Fibroblast of mammary gland (primary cell): ENCODE results near the gene GPR173.

Experiments
- DNase-seq: peaks from one replicate; pipeline ENCODE4 v3.0.0-alpha.2; 2010; ENCODE audit warnings: low read depth
- H3K4me3 ChIP-seq: 2 replicates; pipeline ENCODE4 v1.5.1; 2011; ENCODE audit warnings: low read depth, mild to moderate bottlenecking, low read length, moderate library complexity; ENCODE audit not compliant: control insufficient read depth
- TF ChIP-seq, protein P1 (sequence below): conservative IDR thresholded peaks from 2 replicates; pipeline ENCODE4 v1.5.1; 2011; ENCODE audit warnings: low read depth, low read length, inconsistent platforms; ENCODE audit not compliant: control insufficient read depth, insufficient read depth

GPR173 gene

DNA sequence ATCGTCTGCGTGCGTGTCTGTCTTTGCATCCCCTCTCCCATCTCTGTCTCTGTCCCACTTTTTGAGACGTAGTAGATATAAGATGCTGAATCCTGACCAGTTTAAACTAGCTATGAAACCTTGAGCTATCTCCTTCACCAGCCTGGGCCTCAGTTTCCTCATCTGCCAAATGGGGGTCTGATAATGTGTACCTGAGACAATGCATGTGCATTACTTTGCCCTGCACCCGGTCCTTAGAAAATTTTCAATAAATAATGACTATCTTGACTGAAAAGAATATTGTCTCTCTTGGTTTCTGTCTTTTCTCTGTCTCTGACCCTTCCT lies 46.0 kb downstream of the GPR173 start:
- TF ChIP-seq, protein P1, sequence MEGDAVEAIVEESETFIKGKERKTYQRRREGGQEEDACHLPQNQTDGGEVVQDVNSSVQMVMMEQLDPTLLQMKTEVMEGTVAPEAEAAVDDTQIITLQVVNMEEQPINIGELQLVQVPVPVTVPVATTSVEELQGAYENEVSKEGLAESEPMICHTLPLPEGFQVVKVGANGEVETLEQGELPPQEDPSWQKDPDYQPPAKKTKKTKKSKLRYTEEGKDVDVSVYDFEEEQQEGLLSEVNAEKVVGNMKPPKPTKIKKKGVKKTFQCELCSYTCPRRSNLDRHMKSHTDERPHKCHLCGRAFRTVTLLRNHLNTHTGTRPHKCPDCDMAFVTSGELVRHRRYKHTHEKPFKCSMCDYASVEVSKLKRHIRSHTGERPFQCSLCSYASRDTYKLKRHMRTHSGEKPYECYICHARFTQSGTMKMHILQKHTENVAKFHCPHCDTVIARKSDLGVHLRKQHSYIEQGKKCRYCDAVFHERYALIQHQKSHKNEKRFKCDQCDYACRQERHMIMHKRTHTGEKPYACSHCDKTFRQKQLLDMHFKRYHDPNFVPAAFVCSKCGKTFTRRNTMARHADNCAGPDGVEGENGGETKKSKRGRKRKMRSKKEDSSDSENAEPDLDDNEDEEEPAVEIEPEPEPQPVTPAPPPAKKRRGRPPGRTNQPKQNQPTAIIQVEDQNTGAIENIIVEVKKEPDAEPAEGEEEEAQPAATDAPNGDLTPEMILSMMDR: no peak
- no peak for DNase-seq
- H3K4me3 ChIP-seq: peak overlapping the region; percentile 60

GRCh38 chrX:53095796-53096195 lies 47.2 kb downstream of the GPR173 start:
- H3K4me3 ChIP-seq: no peak overlapping the region
- TF ChIP-seq, protein P1: no peak
- no peak for DNase-seq

DNA sequence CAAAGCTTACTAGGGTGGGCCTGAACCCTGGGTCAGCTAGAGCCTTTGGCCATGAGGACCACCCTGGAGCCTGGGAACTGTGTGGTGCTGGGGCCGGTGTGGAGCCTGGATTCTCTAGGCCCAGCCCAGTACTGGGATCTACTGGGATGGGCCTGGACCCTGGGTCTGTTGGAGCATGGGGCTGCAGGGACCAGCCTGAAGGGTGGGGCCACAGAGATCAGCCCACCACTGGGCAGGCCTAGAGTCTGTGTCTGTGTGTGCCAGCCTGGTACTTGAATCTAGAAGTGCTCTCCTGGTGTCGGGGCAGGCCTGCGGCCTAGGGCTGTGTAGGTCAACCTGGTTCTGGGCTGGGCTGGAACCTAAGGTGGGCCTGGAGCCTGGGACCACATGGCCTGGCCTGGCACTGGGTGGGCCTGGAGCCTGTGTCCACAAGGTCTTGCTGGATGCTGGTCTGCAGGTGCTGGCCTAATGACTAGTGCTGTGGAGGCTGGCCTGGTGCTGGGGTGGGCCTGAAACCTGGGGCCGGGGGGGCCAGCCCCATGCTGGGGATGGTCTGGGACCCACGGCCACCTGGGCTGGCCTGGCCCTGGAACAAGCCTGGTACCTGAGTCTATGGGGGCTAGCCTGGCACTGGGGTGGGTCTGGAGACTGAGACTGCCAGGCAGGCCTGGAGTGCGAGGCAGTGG lies 66.4 kb downstream of the GPR173 start:
- TF ChIP-seq, protein P1: no peak
- DNase-seq: no peak
- no peak overlapping the region for H3K4me3 ChIP-seq

DNA sequence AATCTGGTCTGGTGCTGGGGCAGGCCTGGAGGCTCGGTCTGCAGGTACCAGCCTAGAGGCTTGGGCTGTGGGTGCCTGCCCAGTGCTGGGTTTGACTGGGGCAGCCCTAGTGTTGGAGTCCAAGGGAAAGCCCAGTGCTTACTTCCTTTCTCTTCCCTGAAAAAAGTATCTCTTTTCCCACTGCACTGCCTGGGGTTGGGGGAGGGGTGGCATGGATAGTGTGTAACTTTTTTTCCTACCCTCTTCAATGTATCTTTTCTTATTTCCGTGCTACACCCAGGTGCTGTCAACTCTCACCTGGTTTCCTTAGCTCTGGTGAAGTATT lies 66.9 kb downstream of the GPR173 start:
- DNase-seq: no peak
- H3K4me3 ChIP-seq: no peak overlapping the region
- TF ChIP-seq, protein P1: no peak

- TF ChIP-seq, protein P1: no peak
- DNase-seq: peak; percentile 88
- peak overlapping the region; percentile 5 for H3K4me3 ChIP-seq
Observed at GRCh38 chrX:53116101-53116500, 67.5 kb downstream of the GPR173 start.

- H3K4me3 ChIP-seq: no peak overlapping the region
- DNase-seq: no peak
- TF ChIP-seq, protein P1: no peak
Observed at GRCh38 chrX:53122013-53122412, 73.4 kb downstream of the GPR173 start.

- TF ChIP-seq, protein P1: no peak
Observed at GRCh38 chrX:53125506-53125905, 76.9 kb downstream of the GPR173 start.

More at GRCh38 chrX:53125506-53125905, 76.9 kb downstream of the GPR173 start:
- no peak overlapping the region for H3K4me3 ChIP-seq
- peak; percentile 15 for DNase-seq
